IMR-90 (cell line): ENCODE data around the gene PRPF40B. TPM values are rescaled to one million over a fixed set of nuclear protein-coding genes. Genes with fewer than 3 reads are reported as not detected.

Experiments
- ATAC-seq: fragments of 200-7000 bp; cut with Tn5 transposase; 2 replicates; pipeline ENCODE4 v1.9.1; 2020; ENCODE audit warnings: low read depth, mild to moderate bottlenecking, moderate library complexity
- BruUV-seq: library from RNA; stranded (reverse); fragments of 400-500 nt; replicated peaks from 2 replicates; lab custom pipeline; 2021; lab: Mats Ljungman, UMichigan
- CTCF ChIA-PET: fragments of 300-600 bp; formaldehyde crosslinking; extraction: SDS; loops from one replicate; lab custom pipeline; 2021; ENCODE audit warnings: antibody characterized with exemption; lab: Yijun Ruan, JAX
- POLR2A ChIA-PET: fragments of 300-600 bp; sonication (Branson Sonifier 250); formaldehyde crosslinking; loops from one replicate; lab custom pipeline; 2022; ENCODE audit warnings: antibody characterized with exemption; ENCODE audit not compliant: unreplicated experiment; lab: Charles Lee
- DNase-seq: peaks from one replicate; pipeline ENCODE4 v3.0.0; 2013
- H2AFZ ChIP-seq: replicated peaks from 2 replicates; pipeline ENCODE3; 2013; ENCODE audit warnings: low read length, mild to moderate bottlenecking; ENCODE audit not compliant: poor library complexity
- H2AK5ac ChIP-seq: 2 replicates; pipeline ENCODE4 v1.6.1; 2013; ENCODE audit warnings: low read depth, low read length, inconsistent platforms
- H2AK9ac ChIP-seq: replicated peaks from 2 replicates; pipeline ENCODE3; 2013; ENCODE audit warnings: mild to moderate bottlenecking, low read depth, low read length, moderate library complexity; ENCODE audit not compliant: poor library complexity
- H2BK120ac ChIP-seq: 2 replicates; pipeline ENCODE4 v1.6.1; 2013; ENCODE audit warnings: low read depth, low read length, inconsistent platforms
- H2BK15ac ChIP-seq: 3 replicates; pipeline ENCODE4 v1.6.1; 2013; ENCODE audit warnings: low read depth, low read length, inconsistent platforms
- H2BK20ac ChIP-seq: 2 replicates; pipeline ENCODE4 v1.6.1; 2013; ENCODE audit warnings: low read depth, mild to moderate bottlenecking, inconsistent platforms, low read length, moderate library complexity
- H2BK5ac ChIP-seq: 2 replicates; pipeline ENCODE4 v1.6.1; 2013; ENCODE audit warnings: mild to moderate bottlenecking, low read depth, low read length, inconsistent platforms; ENCODE audit not compliant: poor library complexity, severe bottlenecking
- H3K14ac ChIP-seq: replicated peaks from 2 replicates; pipeline ENCODE4 v1.6.1; 2013; ENCODE audit warnings: low read depth, low read length, inconsistent platforms
- H3K18ac ChIP-seq: 2 replicates; pipeline ENCODE4 v1.6.1; 2013; ENCODE audit warnings: low read depth, low read length, control low read depth
- H3K23ac ChIP-seq: 2 replicates; pipeline ENCODE4 v1.6.1; 2013; ENCODE audit warnings: low read depth, low read length, inconsistent platforms
- H3K27ac ChIP-seq: 2 replicates; pipeline ENCODE4 v1.5.1; 2013; ENCODE audit warnings: mild to moderate bottlenecking, control low read depth, low read length; ENCODE audit not compliant: insufficient read depth
- H3K27me3 ChIP-seq: 2 replicates; pipeline ENCODE4 v1.6.1; 2013; ENCODE audit warnings: low read length; ENCODE audit not compliant: control insufficient read depth, insufficient read depth
- H3K36me3 ChIP-seq: 2 replicates; pipeline ENCODE4 v1.6.1; 2013; ENCODE audit warnings: low read length, mixed read lengths; ENCODE audit not compliant: control insufficient read depth, insufficient read depth
- H3K4ac ChIP-seq: 2 replicates; pipeline ENCODE4 v1.6.1; 2013; ENCODE audit warnings: low read depth, low read length, inconsistent platforms
- H3K4me1 ChIP-seq: 2 replicates; pipeline ENCODE4 v1.6.1; 2013; ENCODE audit warnings: low read length, mixed read lengths; ENCODE audit not compliant: control insufficient read depth, insufficient read depth
- H3K4me2 ChIP-seq: 2 replicates; pipeline ENCODE4 v1.6.1; 2013; ENCODE audit warnings: low read depth, mild to moderate bottlenecking, control low read depth, low read length, moderate library complexity
- H3K4me3 ChIP-seq: 2 replicates; pipeline ENCODE4 v1.5.1; 2013; ENCODE audit warnings: low read depth, mild to moderate bottlenecking, control low read depth, low read length, moderate library complexity; ENCODE audit not compliant: insufficient read depth
- H3K56ac ChIP-seq: 2 replicates; pipeline ENCODE4 v1.6.1; 2013; ENCODE audit warnings: low read length, inconsistent platforms; ENCODE audit not compliant: insufficient read depth; ENCODE audit errors: extremely low read depth
- H3K79me1 ChIP-seq, 2 experiments: 2 replicates each; pipeline ENCODE4 v1.6.1; 2013; ENCODE audit warnings: low read length in 2 of 2, inconsistent platforms in 1 of 2, low read depth in 1 of 2
- H3K9ac ChIP-seq: 2 replicates; pipeline ENCODE4 v1.6.1; 2013; ENCODE audit warnings: low read depth, low read length, control low read depth
- H3K9me1 ChIP-seq: 2 replicates; pipeline ENCODE4 v1.6.1; 2013; ENCODE audit warnings: low read length, inconsistent platforms; ENCODE audit not compliant: insufficient read depth
- H3K9me3 ChIP-seq: 2 replicates; pipeline ENCODE4 v1.6.1; 2013; ENCODE audit warnings: low read length; ENCODE audit not compliant: control insufficient read depth, insufficient read depth
- H4K20me1 ChIP-seq: 2 replicates; pipeline ENCODE4 v1.6.1; 2013; ENCODE audit warnings: low read length, inconsistent platforms; ENCODE audit not compliant: insufficient read depth
- H4K5ac ChIP-seq: 2 replicates; pipeline ENCODE4 v1.6.1; 2013; ENCODE audit warnings: mild to moderate bottlenecking, low read depth, low read length, control low read depth
- H4K8ac ChIP-seq, 2 experiments: 2 replicates each; pipeline ENCODE4 v1.6.1; 2013; ENCODE audit warnings: low read depth in 2 of 2, low read length in 2 of 2, control low read depth in 1 of 2, inconsistent platforms in 1 of 2
- H4K91ac ChIP-seq: 2 replicates; pipeline ENCODE4 v1.6.1; 2013; ENCODE audit warnings: low read depth, low read length, inconsistent platforms; ENCODE audit not compliant: insufficient read depth
- BHLHE40 ChIP-seq: fragments of 150-350 bp; IDR thresholded peaks from 2 replicates; pipeline ENCODE4 v1.6.1; 2016; ENCODE audit warnings: mild to moderate bottlenecking, low read depth, low read length
- CHD1 ChIP-seq: IDR thresholded peaks from 2 replicates; pipeline ENCODE4 v1.6.1; 2012; ENCODE audit warnings: low read depth, low read length, improper control_type of control experiment
- CTCF ChIP-seq: conservative IDR thresholded peaks from 2 replicates; pipeline ENCODE4 v1.5.1; 2012; ENCODE audit warnings: mild to moderate bottlenecking, low read depth, low read length, improper control_type of control experiment
- FOS ChIP-seq: fragments of 150-350 bp; IDR thresholded peaks from 2 replicates; pipeline ENCODE4 v1.6.1; 2016; ENCODE audit warnings: low read depth, low read length
- MAFK ChIP-seq: IDR thresholded peaks from 2 replicates; pipeline ENCODE4 v1.6.1; 2012; ENCODE audit warnings: low read depth, low read length, improper control_type of control experiment
- MXI1 ChIP-seq: IDR thresholded peaks from 2 replicates; pipeline ENCODE4 v1.6.1; 2012; ENCODE audit warnings: low read depth, mild to moderate bottlenecking, low read length, moderate library complexity, borderline replicate concordance
- POLR2A ChIP-seq: IDR thresholded peaks from 2 replicates; pipeline ENCODE4 v1.6.1; 2012; ENCODE audit warnings: mild to moderate bottlenecking, low read depth, low read length
- RCOR1 ChIP-seq: IDR thresholded peaks from 2 replicates; pipeline ENCODE4 v1.6.1; 2012; ENCODE audit warnings: mild to moderate bottlenecking, low read length, improper control_type of control experiment; ENCODE audit not compliant: insufficient replicate concordance
- RFX5 ChIP-seq: IDR thresholded peaks from 2 replicates; pipeline ENCODE4 v1.8.0; 2012; ENCODE audit warnings: low read depth, mild to moderate bottlenecking, low read length, moderate library complexity
- whole genome bisulfite sequencing, 2 experiments: methylation state at CpG; one replicate each; pipeline versions ENCODE4 v1.1.5 to v1.1.7; 2013; ENCODE audit warnings: missing lambda C conversion rate in 2 of 2; ENCODE audit not compliant: insufficient read length in 1 of 2; ENCODE audit errors: extremely low coverage in 2 of 2; 5-methylcytosine and 5-hydroxymethylcytosine counted together
- dilution Hi-C: fragments of 300-500 bp; cut with HindIII; formaldehyde crosslinking; loops from one replicate; pipeline ENCODE4 v1.14.3; 2018; ENCODE audit warnings: low sequenced_read_pairs; ENCODE audit not compliant: unreplicated experiment
- in situ Hi-C: fragments of 300-500 bp; cut with MboI; formaldehyde crosslinking; loops from 3 replicates; pipeline ENCODE4 v1.14.3; 2019; ENCODE audit warnings: low sequenced_read_pairs, inconsistent platforms, mixed read lengths
- intact Hi-C: fragments of 100-400 bp; cut with micrococcal nuclease; formaldehyde crosslinking; loops from 2 replicates; pipeline ENCODE4 v1.10.0; 2022
- polyA plus RNA-seq, 3 experiments: library from polyadenylated mRNA; depleted of rRNA; stranded (reverse); fragments of >200 nt; gene quantifications; 2 replicates each; pipeline ENCODE4 v1.2.3, GENCODE V29; 2012; ENCODE audit warnings: low replicate concordance in 1 of 3
- total RNA-seq: library from RNA; depleted of rRNA; stranded (reverse); fragments of >200 nt; gene quantifications from 2 replicates; pipeline ENCODE4 v1.2.3, GENCODE V29; 2012
- TF ChIP-seq, protein P1 (sequence below): fragments of 150-350 bp; IDR thresholded peaks from 2 replicates; pipeline ENCODE4 v1.6.1; 2017; ENCODE audit warnings: mild to moderate bottlenecking, antibody characterized with exemption, low read length, low read depth
- TF ChIP-seq, protein P2 (sequence below): fragments of 150-350 bp; IDR thresholded peaks from 2 replicates; pipeline ENCODE4 v1.6.1; 2016; ENCODE audit warnings: low read depth, mild to moderate bottlenecking, low read length, moderate library complexity, borderline replicate concordance

Gene PRPF40B
- total and polyA plus RNA-seq, 2 of the 4 experiments (the other 2 are of a cell fraction) = 5.0 to 11.8 TPM

GRCh38 chr12:49641748-49642369 is 18.5 kb downstream of the PRPF40B start (continued):
- TF ChIP-seq, protein P1, sequence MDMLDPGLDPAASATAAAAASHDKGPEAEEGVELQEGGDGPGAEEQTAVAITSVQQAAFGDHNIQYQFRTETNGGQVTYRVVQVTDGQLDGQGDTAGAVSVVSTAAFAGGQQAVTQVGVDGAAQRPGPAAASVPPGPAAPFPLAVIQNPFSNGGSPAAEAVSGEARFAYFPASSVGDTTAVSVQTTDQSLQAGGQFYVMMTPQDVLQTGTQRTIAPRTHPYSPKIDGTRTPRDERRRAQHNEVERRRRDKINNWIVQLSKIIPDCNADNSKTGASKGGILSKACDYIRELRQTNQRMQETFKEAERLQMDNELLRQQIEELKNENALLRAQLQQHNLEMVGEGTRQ = no peak

- Histone ChIP-seq H2AK9ac (no peak overlapping the region), H2AK5ac (no peak overlapping the region), H3K4me1 (peaks cover under 1% of the 10 kb centered on the region; the same call in 1 of the 2 replicates), H3K9ac (no peak overlapping the region), H2AFZ (no peak overlapping the region), H3K4me3 (no peak overlapping the region), H3K56ac (no peak overlapping the region), H2BK5ac (no peak overlapping the region), H3K27me3 (no peaks in the 10 kb centered on the region), H3K14ac (no peak overlapping the region), H4K20me1 (0 out of 2 replicates have a peak, but pooled peaks cover 4% of the 10 kb centered on the region), H3K23ac (no peak overlapping the region), H3K36me3 (peaks cover 44% of the 10 kb centered on the region), H3K4me2 (no peak overlapping the region), H2BK20ac (no peak overlapping the region), H3K9me3 (no peaks in the 10 kb centered on the region), H3K27ac (no peak overlapping the region), H4K5ac (no peak overlapping the region), H3K9me1 (no peaks in the 10 kb centered on the region), H3K4ac (no peak overlapping the region; the same call in 1 of the 2 replicates), H2BK120ac (no peak overlapping the region), H2BK15ac (no peak overlapping the region), H4K91ac (no peak overlapping the region), H3K79me1 (no peaks in the 10 kb centered on the region), H3K18ac (no peak overlapping the region), H4K8ac (no peak overlapping the region)
- WGBS, 2 experiments = 81% methylated on average over 6 of the region's 11 CpGs; no CpG with 5 or more reads in 1 of the 2 experiments
- ChIA-PET CTCF (no interaction called here), POLR2A (no interaction called here)
- BruUV-seq = no TSS peak
- in situ Hi-C loops = loop anchor here (5.0 kb wide), 1 partner anchor 65 kb away; the partner anchor contains the start of gene FMNL3
- DNase-seq (no peak), ATAC-seq (no peak)
- TF ChIP-seq BHLHE40 (no peak), RFX5 (no peak), CTCF (no peak), POLR2A (no peak), CHD1 (no peak), RCOR1 (no peak), FOS (no peak), MXI1 (no peak), MAFK (no peak)
- TF ChIP-seq, protein P1 = no peak
- TF ChIP-seq, protein P2, sequence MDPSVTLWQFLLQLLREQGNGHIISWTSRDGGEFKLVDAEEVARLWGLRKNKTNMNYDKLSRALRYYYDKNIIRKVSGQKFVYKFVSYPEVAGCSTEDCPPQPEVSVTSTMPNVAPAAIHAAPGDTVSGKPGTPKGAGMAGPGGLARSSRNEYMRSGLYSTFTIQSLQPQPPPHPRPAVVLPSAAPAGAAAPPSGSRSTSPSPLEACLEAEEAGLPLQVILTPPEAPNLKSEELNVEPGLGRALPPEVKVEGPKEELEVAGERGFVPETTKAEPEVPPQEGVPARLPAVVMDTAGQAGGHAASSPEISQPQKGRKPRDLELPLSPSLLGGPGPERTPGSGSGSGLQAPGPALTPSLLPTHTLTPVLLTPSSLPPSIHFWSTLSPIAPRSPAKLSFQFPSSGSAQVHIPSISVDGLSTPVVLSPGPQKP = no peak
- dilution Hi-C loops = no loop called here
- intact Hi-C loops = no loop called here
Measured at GRCh38 chr12:49642370-49642802, 19.0 kb downstream of the PRPF40B start.
